ENCODE data around the gene NPR3. TPM values are rescaled to one million over a fixed set of nuclear protein-coding genes. Genes with fewer than 3 reads are reported as not detected.

The NPR3 gene
- total and polyA plus RNA-seq, 2 of the 8 experiments (the other 6 are each of a cell fraction or from before 2014, with no cell fraction given) = not detected

DNA sequence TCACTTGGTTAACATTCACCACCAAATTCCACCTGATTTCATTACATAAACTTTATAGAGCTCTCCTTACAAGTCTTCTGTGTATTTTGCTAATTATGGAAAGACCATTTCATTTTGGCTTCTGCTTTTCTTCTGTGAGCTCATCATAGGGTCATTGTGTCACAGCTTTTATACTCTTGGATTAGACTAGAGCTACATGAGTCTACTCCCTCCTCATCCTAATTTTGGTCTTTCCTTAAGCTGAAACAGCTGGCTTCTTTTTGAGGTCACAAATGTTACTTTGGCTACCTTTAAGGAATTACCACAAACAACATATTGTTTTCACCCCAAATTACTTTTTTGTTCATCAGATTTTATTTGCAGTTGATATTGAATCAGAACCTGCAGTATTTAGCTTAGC lies 103.0 kb downstream of the NPR3 start:
- Histone ChIP-seq H4K5ac (ENCODE audit: insufficient read length, low read depth, low read length) (no peak overlapping the region), H3K56ac (replicated peaks; ENCODE audit: insufficient read length, low read depth, low read length) (no peak overlapping the region), H4K20me1 (replicated peaks in 1 of 2; ENCODE audit: control insufficient read depth in 1 of 2, insufficient read depth in 2 of 2, low read length in 2 of 2) (no peaks in the 10 kb centered on the region), H3K27ac (ENCODE audit: low read depth, low read length) (no peak overlapping the region), H3K23ac (ENCODE audit: insufficient read length) (no peak overlapping the region), H3K27me3 (replicated peaks in 1 of 4; ENCODE audit: control insufficient read depth in 3 of 4, extremely low read depth in 1 of 4, insufficient read depth in 3 of 4, low read length in 3 of 4) (no peaks in the 10 kb centered on the region), H2BK12ac (ENCODE audit: low read depth, low read length) (no peak overlapping the region), H3K4me3 (ENCODE audit: extremely low read depth in 1 of 4, insufficient read depth in 2 of 4, low read depth in 3 of 4, low read length in 4 of 4) (no peak overlapping the region), H2BK120ac (replicated peaks; ENCODE audit: low read depth, low read length) (no peak overlapping the region), H3K23me2 (ENCODE audit: low read depth, low read length) (no peaks in the 10 kb centered on the region), H4K8ac (ENCODE audit: extremely low read depth, insufficient read depth, low read length) (no peak overlapping the region), H2AK5ac (ENCODE audit: low read depth, low read length) (no peak overlapping the region), H2BK5ac (ENCODE audit: low read depth, low read length) (no peak overlapping the region), H3K14ac (ENCODE audit: insufficient read length) (no peak overlapping the region), H3K79me2 (ENCODE audit: control insufficient read depth in 1 of 2, insufficient read depth in 2 of 2, low read length in 2 of 2) (no peaks in the 10 kb centered on the region), H2BK20ac (ENCODE audit: low read length) (no peak overlapping the region), H3K36me3 (ENCODE audit: control insufficient read depth in 2 of 4, insufficient read depth in 4 of 4, low read length in 3 of 4) (no peaks in the 10 kb centered on the region), H3K18ac (ENCODE audit: extremely low read depth, low read length) (no peak overlapping the region), H3K4ac (replicated peaks; ENCODE audit: insufficient read length, low read depth, low read length) (no peak overlapping the region), H3K9me3 (ENCODE audit: insufficient read depth in 2 of 2, low read depth in 1 of 2, low read length in 1 of 2) (peaks cover 0 to 2% of the 10 kb centered on the region in 2 experiments; a peak in 1 of 4 replicates), H3K4me2 (ENCODE audit: insufficient read depth in 1 of 2, low read depth in 2 of 2, low read length in 2 of 2) (no peak overlapping the region), H2BK15ac (ENCODE audit: low read length) (no peak overlapping the region), H3K79me1 (ENCODE audit: low read depth, low read length) (no peaks in the 10 kb centered on the region), H3K9ac (replicated peaks in 1 of 4; ENCODE audit: extremely low read depth in 1 of 4, low read depth in 3 of 4, low read length in 3 of 4) (no peak overlapping the region), H3K4me1 (replicated peaks in 1 of 4; ENCODE audit: control insufficient read depth in 3 of 4, insufficient read depth in 4 of 4, low read length in 3 of 4) (no peaks in the 10 kb centered on the region), H2AFZ (ENCODE audit: low read length) (no peak overlapping the region), H4K91ac (replicated peaks; ENCODE audit: insufficient read length, low read length) (no peak overlapping the region)
- ChIA-PET CTCF (ENCODE audit: partially characterized antibody) (no interaction called here), POLR2A (ENCODE audit: partially characterized antibody) (no interaction called here)
- TF ChIP-seq EZH2 (IDR thresholded peaks at IDR 0.05; ENCODE audit: low read depth, low read length, severe bottlenecking) (no peak), CEBPB (IDR thresholded peaks at IDR 0.05; ENCODE audit: low read depth, low read length) (no peak), RAD21 (IDR thresholded peaks at IDR 0.05 in 1 of 2, conservative IDR thresholded peaks at IDR 0.05 in 1 of 2; ENCODE audit: low read depth in 2 of 2, low read length in 2 of 2) (no peak), SUZ12 (IDR thresholded peaks at IDR 0.05; ENCODE audit: low read length) (no peak), BCL11A (IDR thresholded peaks at IDR 0.05; ENCODE audit: low read depth in 2 of 2, low read length in 2 of 2) (no peak), KDM5A (IDR thresholded peaks at IDR 0.05; ENCODE audit: low read length) (no peak), POLR2AphosphoS5 (IDR thresholded peaks at IDR 0.05; ENCODE audit: low read depth, low read length) (no peak), JUN (IDR thresholded peaks at IDR 0.05; ENCODE audit: low read depth, low read length) (no peak), POLR2A (IDR thresholded peaks at IDR 0.05; ENCODE audit: control extremely low read depth in 1 of 2, low read depth in 2 of 2, low read length in 2 of 2) (no peak), NANOG (IDR thresholded peaks at IDR 0.05; ENCODE audit: insufficient read depth, low read depth, low read length, poor library complexity, severe bottlenecking) (no peak), CHD2 (IDR thresholded peaks at IDR 0.05; ENCODE audit: low read length) (no peak), ZNF274 (IDR thresholded peaks at IDR 0.05; ENCODE audit: borderline replicate concordance, extremely low read depth, low read length) (no peak), YY1 (IDR thresholded peaks at IDR 0.05; ENCODE audit: low read depth, low read length) (no peak), RBBP5 (IDR thresholded peaks at IDR 0.05; ENCODE audit: borderline replicate concordance, low read depth, low read length) (no peak), CBX5 (IDR thresholded peaks at IDR 0.05; ENCODE audit: low read depth, low read length) (no peak)
- FAIRE-seq = no peak
- DNase-seq (ENCODE audit: low read depth in 1 of 2, low spot score in 2 of 2) = no peak

All from H1 (cell line).